Sigmoid colon (tissue), 7 donors: Measurements from ENCODE around the gene MC2R. TPM values are rescaled to one million over a fixed set of nuclear protein-coding genes. Genes with fewer than 3 reads are reported as not detected.

Source experiments
- DNase-seq: peaks from one replicate; pipeline ENCODE4 v3.0.0-alpha.2; 2019
- H3K27ac ChIP-seq, 4 donors: fragments of 200-600 bp; sonication (generic); one replicate each; pipeline ENCODE4 v1.5.1; 2016 to 2019; ENCODE audit warnings: mild to moderate bottlenecking in 1 of 4
- H3K27me3 ChIP-seq, 3 donors: fragments of 200-600 bp; sonication (generic); one replicate each; pipeline ENCODE4 v1.5.1; 2019; ENCODE audit warnings: mild to moderate bottlenecking in 1 of 3
- H3K36me3 ChIP-seq, 4 donors: fragments of 200-600 bp; sonication (generic); one replicate each; pipeline ENCODE4 v1.5.1; 2016 to 2019
- H3K4me1 ChIP-seq, 4 donors: fragments of 200-600 bp; sonication (generic); one replicate each; pipeline ENCODE4 v1.5.1; 2017 to 2019
- H3K4me3 ChIP-seq, 4 donors: fragments of 200-600 bp; sonication (generic); one replicate each; pipeline ENCODE4 v1.5.1; 2017 to 2019; ENCODE audit warnings: mild to moderate bottlenecking in 2 of 4, moderate library complexity in 1 of 4
- H3K9me3 ChIP-seq, 4 donors: fragments of 200-600 bp in 3 of 4; sonication (generic) in 3 of 4; one replicate each; pipeline versions ENCODE4 v1.5.1 to v1.6.1; 2013 to 2019
- CTCF ChIP-seq, 4 experiments: fragments of 450-650 bp in 3 of 4; fragments of 200-600 bp in 1 of 4; IDR thresholded peaks; one replicate each; pipeline ENCODE4 v1.5.1; 2016 to 2019; ENCODE audit warnings: antibody characterized with exemption in 4 of 4, mild to moderate bottlenecking in 3 of 4, moderate library complexity in 2 of 4
- EP300 ChIP-seq, 4 donors: sonication (generic); formaldehyde crosslinking; IDR thresholded peaks; one replicate each; pipeline ENCODE4 v1.6.1; 2017; ENCODE audit warnings: antibody characterized with exemption in 4 of 4
- POLR2A ChIP-seq, 2 donors: fragments of 450-650 bp; IDR thresholded peaks; one replicate each; pipeline ENCODE4 v1.6.1; 2016; ENCODE audit warnings: antibody characterized with exemption in 2 of 2, mild to moderate bottlenecking in 2 of 2, moderate library complexity in 2 of 2
- POLR2AphosphoS5 ChIP-seq, 4 donors: sonication (generic); formaldehyde crosslinking; IDR thresholded peaks; one replicate each; pipeline ENCODE4 v1.6.1; 2017; ENCODE audit warnings: antibody characterized with exemption in 4 of 4
- WGBS, 2 donors: extraction: QIAGEN DNeasy Blood & Tissue Kit; methylation state at CpG; one replicate each; pipeline ENCODE4 v1.1.7; 2013; 5-methylcytosine and 5-hydroxymethylcytosine counted together
- intact Hi-C: fragments of 100-400 bp; cut with DNase I; formaldehyde crosslinking; loops from one replicate; pipeline ENCODE4 v1.15.1; 2023
- polyA plus RNA-seq, 3 donors: library from polyadenylated mRNA; stranded (reverse); fragments of 200-250 nt; gene quantifications; one replicate each; pipeline ENCODE4 v1.2.3, GENCODE V29; 2013
- total RNA-seq, 4 donors: library from RNA; depleted of rRNA; stranded (reverse); fragments of >200 nt; gene quantifications; one replicate each; pipeline ENCODE4 v1.1.0, GENCODE V29; 2016
- donor health status: healthy with polysubstance abuse.
- donor health status: Bipolar disorder and iron deficiency.
- donor health status: healthy.

Gene MC2R
- total and polyA plus RNA-seq, 7 donors, result not detected

DNA sequence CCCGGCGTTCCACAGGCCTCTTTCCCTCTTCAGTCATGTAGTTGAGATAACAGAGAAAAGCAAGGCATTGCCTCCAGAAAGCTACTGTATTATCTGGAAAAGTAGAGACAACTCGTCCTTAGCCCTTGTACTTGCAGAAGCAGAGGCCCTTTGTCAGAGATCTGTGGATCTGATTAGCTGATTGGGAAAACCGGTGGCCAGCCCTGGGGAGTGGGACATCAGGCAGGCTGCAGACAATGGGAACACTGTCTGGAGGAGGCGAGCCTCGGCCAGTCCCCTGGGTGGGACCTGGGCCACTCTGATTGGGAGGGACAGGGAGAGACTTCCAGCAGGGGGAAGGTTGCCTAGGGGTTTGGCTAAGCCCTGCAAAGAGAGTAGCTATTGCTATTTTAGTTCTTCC is 1.2 kb upstream of the MC2R start:
- TF ChIP-seq POLR2AphosphoS5 (IDR thresholded peaks at IDR 0.05), result no peak
- TF ChIP-seq CTCF (IDR thresholded peaks at IDR 0.05), result no peak
- no peak for TF ChIP-seq POLR2A (IDR thresholded peaks at IDR 0.05)
- TF ChIP-seq EP300 (IDR thresholded peaks at IDR 0.05), result no peak
- H3K27ac ChIP-seq, result no peak overlapping the region
- whole genome bisulfite sequencing, 2 donors, result 61 to 75% methylated on average over 6 of the region's 6 CpGs

DNA sequence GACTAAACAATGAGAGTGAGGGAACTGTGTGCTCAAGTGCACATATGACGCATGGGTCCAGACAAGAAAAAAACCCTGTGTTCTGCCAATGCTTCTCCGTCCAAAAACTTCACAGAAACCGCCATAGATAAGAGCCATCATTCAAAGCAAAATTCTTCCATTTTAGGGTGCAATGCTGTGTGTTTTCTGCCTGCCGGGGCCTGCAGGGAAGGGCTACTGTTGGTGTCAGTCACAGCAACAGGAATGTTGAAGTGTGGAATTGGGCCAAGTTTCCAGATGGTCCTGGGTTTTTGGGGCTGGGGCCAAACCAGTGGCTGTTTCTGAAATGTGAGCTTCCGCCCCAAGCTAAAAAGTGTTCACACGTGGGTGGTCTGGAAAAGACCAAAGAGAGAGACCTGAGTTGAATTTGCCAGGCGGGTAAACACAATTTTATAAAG is 677 bp upstream of the MC2R start:
- 66 to 76% methylated on average over 7 of the region's 7 CpGs for WGBS, 2 donors
- Histone ChIP-seq H3K27me3 (no peaks in the 10 kb centered on the region), H3K36me3 (no peaks in the 10 kb centered on the region), H3K27ac (no peak overlapping the region), H3K4me1 (peaks cover 0 to 4% (median 0%) of the 10 kb centered on the region in 4 donors), H3K4me3 (no peak overlapping the region), H3K9me3 (no peaks in the 10 kb centered on the region)
- DNase-seq, result no peak
- intact Hi-C loops, result no loop called here
- TF ChIP-seq EP300 (IDR thresholded peaks at IDR 0.05) (no peak), POLR2A (IDR thresholded peaks at IDR 0.05) (no peak), POLR2AphosphoS5 (IDR thresholded peaks at IDR 0.05) (no peak), CTCF (IDR thresholded peaks at IDR 0.05) (no peak)

More for the DNA sequence above, 1.2 kb upstream of the MC2R start:
- no peak for DNase-seq
- H3K4me1 ChIP-seq, result peaks cover 0 to 4% (median 0%) of the 10 kb centered on the region in 4 donors
- no peak overlapping the region for H3K4me3 ChIP-seq
- no peaks in the 10 kb centered on the region for H3K9me3 ChIP-seq
- H3K36me3 ChIP-seq, result no peaks in the 10 kb centered on the region
- H3K27me3 ChIP-seq, result no peaks in the 10 kb centered on the region
- intact Hi-C loops, result no loop called here

- Histone ChIP-seq H3K9me3 (no peaks in the 10 kb centered on the region), H3K36me3 (no peaks in the 10 kb centered on the region), H3K4me3 (no peak overlapping the region), H3K27me3 (no peaks in the 10 kb centered on the region), H3K4me1 (peaks cover 0 to 4% (median 0%) of the 10 kb centered on the region in 4 donors), H3K27ac (no peak overlapping the region)
- intact Hi-C loops, result no loop called here
- no peak for DNase-seq
- WGBS, 2 donors, result 84 to 85% methylated on average over 9 of the region's 9 CpGs
- TF ChIP-seq POLR2AphosphoS5 (IDR thresholded peaks at IDR 0.05), result no peak
- TF ChIP-seq CTCF (IDR thresholded peaks at IDR 0.05), result no peak
- no peak for TF ChIP-seq POLR2A (IDR thresholded peaks at IDR 0.05)
- TF ChIP-seq EP300 (IDR thresholded peaks at IDR 0.05), result no peak
These were observed 580 bp downstream of the MC2R start for GRCh38 chr18:13914756-13915155.

GRCh38 chr18:13914170-13914569 is 1.2 kb downstream of the MC2R start:
- Histone ChIP-seq H3K4me3 (no peak overlapping the region), H3K27ac (no peak overlapping the region), H3K4me1 (peaks cover 0 to 4% (median 0%) of the 10 kb centered on the region in 4 donors), H3K36me3 (no peaks in the 10 kb centered on the region), H3K27me3 (no peaks in the 10 kb centered on the region), H3K9me3 (no peaks in the 10 kb centered on the region)
- TF ChIP-seq EP300 (IDR thresholded peaks at IDR 0.05) (no peak), POLR2A (IDR thresholded peaks at IDR 0.05) (no peak), CTCF (IDR thresholded peaks at IDR 0.05) (no peak), POLR2AphosphoS5 (IDR thresholded peaks at IDR 0.05) (no peak)
- WGBS, 2 donors, result 93% methylated on average over 10 of the region's 10 CpGs
- no peak for DNase-seq
- intact Hi-C loops, result no loop called here

GRCh38 chr18:13913205-13913604 is 2.1 kb downstream of the MC2R start:
- Histone ChIP-seq H3K27ac (no peak overlapping the region), H3K4me1 (peaks cover 0 to 4% (median 0%) of the 10 kb centered on the region in 4 donors), H3K4me3 (no peak overlapping the region), H3K9me3 (no peaks in the 10 kb centered on the region), H3K27me3 (no peaks in the 10 kb centered on the region), H3K36me3 (no peaks in the 10 kb centered on the region)
- no peak for DNase-seq
- 72 to 80% methylated on average over 10 of the region's 10 CpGs for WGBS, 2 donors
- intact Hi-C loops, result no loop called here
- TF ChIP-seq CTCF (IDR thresholded peaks at IDR 0.05) (no peak), POLR2A (IDR thresholded peaks at IDR 0.05) (no peak), POLR2AphosphoS5 (IDR thresholded peaks at IDR 0.05) (no peak), EP300 (IDR thresholded peaks at IDR 0.05) (no peak)
